ENCODE results near the gene MSN.
"Not testable (repeated sequence)": the region's sequence is repeated elsewhere in the genome, so short reads cannot be mapped to it uniquely, and the experiment has no call there.

MSN gene

DNA sequence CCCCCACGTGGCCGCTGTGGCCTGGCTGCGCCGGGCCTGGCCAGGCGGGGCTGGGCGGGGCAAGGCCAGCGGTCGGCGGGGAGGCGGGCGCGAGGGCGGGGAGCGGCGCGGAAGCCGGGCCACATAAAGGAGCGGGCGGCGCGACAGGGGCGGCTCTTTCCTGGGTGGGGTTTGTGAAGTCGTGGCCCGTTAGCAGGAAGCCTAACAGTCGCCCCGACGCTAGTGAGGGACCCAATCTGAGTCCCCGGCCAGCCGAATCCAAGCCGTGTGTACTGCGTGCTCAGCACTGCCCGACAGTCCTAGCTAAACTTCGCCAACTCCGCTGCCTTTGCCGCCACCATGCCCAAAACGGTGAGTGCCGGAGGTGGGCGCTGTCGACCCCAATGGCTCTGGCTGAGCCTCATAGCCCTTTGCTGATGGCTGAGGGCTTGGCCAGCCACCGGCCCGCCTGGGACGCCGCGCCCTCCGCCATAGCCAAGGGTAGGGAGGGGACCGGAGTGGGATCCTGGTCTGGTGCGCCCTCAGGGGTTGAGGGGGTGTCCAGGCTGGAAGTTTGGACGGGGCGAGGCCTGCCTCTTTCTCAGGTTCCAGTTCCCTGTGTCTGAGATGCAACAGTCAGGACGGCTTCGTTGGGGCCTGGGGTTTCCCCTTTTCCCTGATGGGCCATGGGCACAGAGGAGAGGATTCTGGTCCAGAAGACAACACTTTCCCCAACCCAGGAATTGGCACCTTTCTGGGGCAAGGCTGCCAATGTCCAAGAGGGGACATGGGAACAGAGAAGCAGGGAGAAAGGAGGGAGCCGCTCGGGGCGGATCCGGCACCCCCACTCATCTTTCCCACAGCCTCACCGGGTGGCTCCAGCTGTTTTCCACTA, at the start of gene MSN:
MSN (plus strand) TSS at position 152 of the 874 bp plus-strand sequence; CDS start at position 340, 188 bp downstream.
- peak; percentile 8 to 60 for DNase-seq

DNA sequence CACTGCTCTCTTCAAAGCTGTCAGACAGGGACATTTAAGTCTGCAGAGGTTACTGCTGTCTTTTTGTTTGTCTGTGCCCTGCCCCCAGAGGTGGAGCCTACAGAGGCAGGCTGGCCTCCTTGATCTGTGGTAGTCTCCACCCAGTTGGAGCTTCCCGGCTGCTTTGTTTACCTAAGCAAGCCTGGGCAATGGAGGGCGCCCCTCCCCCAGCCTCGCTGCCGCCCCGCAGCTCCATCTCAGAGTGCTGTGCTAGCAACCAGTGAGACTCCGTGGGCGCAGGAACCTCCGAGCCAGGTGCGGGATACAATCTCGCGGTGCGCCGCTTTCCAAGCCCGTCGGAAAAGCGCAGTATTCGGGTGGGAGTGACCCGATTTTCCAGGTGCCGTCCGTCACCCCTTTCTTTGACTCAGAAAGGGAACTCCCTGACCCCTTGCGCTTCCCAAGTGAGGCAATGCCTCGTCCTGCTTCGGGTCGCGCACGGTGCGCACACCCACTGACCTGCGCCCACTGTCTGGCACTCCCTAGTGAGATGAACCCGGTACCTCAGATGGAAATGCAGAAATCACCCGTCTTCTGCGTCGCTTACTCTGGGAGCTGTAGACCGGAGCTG, 47.3 kb upstream of the MSN start:
- not testable (repeated sequence) for DNase-seq

DNA sequence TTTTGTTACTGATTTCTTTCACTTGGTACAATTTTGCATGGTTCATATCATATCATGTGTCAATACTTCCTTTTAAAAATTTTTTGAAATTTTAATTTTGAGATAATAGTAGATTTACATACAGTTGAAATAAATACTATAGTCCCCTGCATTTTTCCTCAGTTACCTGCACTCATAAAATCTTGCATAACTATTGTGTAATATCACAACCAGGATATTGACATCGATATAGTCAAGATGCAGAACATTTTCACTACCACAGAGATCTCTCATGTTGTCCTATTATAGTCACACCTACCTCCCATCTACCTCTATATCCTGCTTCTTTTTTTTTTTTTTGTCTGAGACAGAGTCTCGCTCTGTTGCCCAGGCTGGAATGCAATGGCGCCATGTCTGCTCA, 36.7 kb upstream of the MSN start:
- DNase-seq = no peak

DNA sequence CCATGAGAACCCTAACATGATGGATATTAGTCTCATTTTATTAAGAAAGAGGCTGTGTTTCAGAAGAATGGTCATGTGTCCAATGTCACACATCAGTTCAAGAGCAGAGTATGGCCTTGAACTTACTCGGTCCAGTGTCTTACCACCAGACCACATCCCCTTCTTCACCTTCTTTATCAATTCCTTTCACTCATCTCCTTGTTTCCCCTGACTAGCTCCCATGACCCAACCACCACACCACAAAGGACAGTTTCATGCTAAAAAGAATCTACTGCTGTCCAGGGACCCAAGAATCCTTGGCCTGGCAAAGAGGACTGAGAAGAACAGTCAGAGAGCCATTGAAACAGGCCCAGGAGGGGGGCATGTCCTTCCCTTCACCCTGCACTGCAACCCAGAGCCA, 33.6 kb upstream of the MSN start:
- DNase-seq = no peak

DNA sequence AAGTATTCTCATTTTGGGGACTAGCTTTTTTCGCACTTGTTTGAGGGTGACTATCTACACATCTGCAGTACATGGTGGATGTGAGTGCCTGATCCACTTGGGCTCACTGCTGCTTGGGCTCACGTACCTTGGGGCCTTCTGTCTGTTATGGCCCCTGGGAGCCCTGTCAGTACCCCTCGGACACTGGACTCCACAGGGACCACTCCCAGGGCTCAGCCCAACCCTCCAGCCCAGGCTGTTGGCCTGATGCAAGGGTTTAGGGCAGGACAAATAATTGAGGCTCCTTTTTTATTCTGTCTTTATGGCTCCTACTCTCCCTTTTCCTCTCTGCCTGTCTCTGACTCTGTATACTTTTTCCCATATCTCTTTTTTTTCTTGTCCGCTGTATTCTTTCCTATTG, 32.7 kb upstream of the MSN start:
- DNase-seq = no peak

DNA sequence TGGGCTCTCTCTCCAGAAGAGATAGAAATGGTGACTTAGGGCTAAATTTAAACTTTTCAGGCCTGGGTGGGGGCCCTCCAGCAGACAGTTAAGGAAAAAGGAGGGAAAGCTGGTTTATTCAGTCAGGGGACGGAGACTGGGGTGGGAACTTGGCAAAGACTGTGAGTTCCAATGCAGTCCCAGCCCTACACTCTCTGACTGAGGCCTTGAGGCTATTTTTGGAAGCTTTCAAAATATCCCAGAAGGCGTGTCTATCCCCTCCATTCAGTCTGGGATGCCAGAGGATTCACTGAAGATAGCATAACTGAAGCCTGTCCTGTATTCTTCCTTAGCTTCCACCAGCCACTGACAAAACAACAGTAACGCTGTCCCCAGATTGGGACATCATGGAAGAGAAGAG, 32.1 kb upstream of the MSN start:
- DNase-seq = no peak

DNA sequence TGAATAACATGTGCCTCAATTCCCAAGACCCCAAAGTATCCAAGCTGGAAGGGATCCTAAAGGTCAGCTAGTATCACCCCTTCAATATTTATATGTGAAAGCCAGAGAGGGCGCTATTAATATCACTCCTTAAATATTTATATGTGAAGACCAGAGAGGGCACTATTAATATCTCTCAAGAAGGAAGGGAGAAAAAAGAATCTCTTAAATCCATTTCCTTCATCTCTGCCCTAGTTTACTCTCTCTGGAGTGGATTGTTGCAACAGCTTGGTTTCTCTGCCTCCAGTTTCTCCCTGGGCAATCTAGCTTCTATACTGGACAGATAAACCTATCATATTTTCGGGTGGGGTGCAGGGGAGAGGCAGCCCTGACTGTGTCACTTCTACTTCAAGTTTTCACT, 31.6 kb upstream of the MSN start:
- DNase-seq = no peak

DNA sequence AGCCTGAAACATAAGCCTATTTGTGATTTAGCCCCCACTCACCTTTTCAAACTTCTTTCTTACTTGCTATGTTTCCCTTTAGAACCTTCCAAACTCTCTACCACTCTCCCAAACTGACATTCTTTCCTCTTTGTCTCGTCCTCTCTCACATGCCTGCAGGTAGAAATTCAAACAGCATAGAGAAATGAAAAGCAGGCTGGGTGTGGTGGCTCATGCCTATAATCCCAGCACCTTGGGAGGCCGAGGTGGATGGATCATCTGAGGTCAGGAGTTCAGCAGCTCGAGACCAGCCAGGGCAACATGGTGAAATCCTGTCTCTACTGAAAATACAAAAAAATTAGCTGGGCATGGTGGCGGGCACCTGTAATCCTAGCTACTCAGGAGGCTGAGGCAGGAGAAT, 31.2 kb upstream of the MSN start:
- DNase-seq = not testable (repeated sequence)

DNA sequence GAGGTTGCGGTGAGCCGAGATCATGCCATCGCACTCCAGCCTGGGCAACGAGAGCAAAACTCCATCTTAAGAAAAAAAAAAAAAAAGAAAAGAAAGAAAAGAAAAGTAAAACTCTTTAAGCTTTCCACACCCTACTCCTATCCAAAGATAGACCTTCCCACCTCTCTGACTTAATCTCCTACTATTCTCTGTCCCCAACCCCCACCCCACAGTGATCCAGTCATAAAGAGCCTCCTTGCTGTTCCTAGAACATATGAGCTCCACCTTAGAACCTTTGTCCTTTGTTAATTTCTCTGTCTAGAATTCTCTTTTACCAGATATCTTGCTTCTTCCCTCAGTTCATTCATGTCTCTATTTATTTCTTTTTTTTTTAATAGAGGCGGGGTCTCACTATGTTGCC, 30.1 kb upstream of the MSN start:
- DNase-seq = no peak

DNA sequence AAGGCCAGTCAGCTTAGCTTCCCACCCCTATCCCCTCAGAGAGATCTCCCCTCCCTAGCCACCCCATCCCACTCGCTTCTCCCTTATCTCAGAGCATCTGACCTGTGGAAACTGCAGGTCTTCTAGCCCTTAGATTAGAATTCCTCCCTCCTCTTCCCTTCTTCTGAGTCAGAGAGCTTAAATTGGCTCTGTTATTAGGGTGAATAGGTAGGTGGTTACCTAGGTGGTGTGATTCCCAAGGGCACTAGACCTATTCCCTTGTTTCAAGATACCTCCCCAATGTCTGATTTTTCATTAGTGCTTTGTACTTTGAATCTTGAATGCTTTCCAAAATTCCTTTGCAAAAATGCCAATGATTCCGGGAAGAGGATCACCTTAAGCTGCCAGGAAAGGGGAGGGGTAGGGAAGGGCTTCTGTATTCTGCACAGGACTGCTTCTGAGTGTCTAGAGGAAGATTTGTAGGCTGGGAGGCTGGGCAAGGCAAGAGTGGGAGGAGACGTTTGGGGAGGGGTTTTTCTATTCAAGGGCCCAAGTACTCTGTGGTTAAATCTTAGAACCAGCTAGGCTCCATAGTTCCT, 24.5 kb upstream of the MSN start:
- no peak for DNase-seq

DNA sequence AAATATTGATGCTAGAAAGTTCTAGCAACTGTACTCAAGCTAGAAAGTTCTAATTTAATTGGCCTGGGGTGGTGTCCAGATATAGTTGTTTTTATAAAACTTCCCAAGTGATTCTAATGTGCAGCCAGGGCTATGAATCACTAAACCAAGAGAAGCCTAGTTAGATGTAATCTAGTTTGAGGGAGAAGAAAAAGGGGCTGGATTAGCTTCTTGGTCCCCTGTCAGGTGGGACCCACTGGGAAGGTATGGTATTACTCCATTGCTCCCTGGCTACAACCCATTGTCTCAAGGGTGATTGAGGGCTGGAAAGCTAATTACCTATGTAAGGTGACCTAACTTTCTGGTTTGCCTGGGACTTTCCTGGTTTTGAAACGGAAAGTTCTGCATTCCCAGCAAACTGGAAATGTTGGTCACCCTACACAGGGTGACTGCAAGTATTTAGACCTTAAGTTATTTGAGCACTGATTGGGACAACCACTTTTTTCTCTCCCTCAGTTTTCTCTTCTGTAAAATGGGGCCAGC, 23.9 kb upstream of the MSN start:
- no peak for DNase-seq

DNA sequence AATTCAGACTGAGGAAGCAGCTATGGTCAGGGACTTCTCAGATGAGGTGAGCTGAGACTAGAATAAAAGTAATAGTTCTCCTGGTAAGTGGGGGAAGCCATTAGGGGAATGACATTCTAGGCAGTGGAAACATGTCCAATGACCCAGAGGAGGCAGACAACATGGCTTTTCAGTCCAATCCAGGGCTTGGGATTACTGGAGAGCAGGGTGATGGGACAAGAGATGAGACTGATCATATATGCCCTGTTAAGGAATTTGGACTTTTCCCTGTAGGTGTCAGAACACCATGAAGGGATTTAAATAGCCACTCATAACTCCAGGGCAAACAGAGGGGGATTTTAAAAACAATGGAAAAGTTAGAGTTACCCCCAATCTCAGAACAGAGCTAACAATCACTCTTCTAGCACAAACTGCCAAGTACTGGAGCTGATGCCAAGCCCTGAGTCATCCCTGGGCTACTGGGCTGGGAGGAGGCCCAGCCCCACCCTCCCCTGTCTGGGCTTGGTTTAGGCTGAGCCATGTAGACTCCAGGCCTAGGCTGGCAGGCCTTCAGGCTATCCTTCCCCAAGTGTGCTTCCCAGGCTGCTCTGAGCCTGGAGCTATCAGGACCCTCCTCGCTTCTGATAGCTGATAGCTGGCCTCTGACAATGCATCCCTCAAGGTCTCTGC, 22.7 kb upstream of the MSN start:
- peak; percentile 4 to 48 for DNase-seq

DNA sequence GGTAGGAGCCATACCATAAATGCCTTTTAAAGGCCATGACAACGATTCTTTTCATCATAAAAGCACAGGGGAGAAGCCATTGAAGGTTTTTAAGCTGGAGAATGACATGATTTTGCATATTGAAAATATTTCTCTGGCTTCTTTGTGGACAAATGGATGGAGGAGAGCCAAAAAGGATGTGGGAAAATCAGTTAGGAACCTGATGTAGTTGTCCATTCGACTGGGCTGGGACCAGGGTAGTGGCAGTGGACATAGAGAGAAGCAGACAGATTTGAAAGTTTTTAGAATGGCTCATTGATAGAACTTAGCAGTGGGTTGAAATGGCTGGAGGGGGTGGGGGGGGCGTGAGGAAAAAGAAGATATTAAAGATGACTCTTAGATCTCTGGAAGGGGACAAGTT, 19.7 kb upstream of the MSN start:
- DNase-seq = no peak

DNA sequence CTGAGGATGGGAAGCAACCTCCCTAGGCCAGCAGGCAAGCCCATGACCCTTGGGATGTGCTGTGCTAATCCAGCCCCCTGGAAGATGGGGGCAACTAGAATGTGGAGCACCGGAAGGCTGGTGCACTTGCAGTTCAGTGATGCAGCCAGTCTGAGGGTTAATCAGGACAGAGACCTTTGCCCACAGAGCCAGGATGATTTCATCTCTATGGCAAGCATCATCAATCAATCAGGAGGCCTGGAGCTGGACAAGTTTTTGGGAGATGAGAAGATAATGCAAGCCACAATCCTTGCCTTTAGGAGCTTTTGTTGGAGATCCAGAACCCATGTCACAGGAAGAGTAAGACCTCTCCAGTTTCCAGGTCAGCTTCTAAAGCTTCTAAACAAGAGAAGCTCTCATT, 15.4 kb upstream of the MSN start:
- no peak for DNase-seq

DNA sequence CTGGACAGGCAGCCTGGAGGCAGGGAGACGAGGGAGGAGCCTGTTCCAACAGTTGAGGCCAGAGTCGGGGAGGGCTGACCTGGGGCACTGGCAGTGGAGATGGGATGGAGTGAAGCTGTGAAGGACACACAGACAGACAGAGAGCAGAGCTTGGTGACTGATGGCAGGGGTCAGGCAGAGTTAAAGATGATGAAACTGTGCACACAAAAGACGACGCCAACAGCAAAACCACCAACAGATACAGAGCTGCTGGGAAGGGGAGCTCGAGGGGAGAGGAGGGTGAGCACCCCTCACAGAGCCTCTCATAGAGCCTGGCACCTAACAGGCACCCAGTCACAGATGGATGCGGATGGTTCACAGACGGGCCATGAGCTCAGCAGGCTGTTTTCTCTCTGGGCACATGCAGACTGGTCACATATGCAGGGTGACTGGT, 10.4 kb upstream of the MSN start:
- not testable (repeated sequence) for DNase-seq

DNA sequence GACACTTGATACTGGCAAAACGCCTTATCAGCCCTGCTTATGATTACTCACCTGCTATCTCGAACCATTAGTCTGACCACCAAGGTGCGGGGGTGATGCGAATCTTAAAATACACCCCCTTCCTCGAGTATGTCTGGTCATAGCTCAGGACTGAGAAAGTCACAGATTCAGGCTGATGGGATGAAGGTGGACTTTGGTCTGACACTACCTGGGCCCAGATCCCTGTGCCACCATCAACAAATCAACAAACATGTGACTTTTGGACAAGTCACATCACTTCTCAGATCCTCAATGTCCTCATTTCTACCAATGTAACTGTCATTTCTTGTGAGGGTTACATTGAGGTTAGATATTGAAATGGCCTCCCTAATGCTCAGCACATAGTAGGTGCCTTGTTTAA, 9.8 kb upstream of the MSN start:
- no peak for DNase-seq

DNA sequence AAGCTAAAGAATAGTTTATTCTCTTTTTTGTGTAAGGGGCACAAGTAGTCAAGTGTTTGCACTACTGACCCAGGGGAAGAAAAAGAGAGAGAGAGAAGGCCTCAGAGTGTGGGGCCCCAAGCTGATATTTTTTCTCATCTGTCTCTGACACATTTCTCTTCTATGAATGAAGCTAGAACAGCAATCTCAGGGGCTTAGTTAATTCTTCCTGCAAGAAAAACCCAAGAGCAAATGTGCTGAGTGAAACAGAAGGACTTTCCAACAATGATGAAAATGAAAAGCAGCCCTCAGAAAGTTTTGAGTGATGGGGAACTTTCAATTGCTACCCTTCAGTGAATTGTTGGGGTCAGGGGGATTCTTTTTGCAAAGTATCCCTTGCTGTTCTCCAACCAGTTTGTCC, 9.2 kb upstream of the MSN start:
- no peak for DNase-seq

DNA sequence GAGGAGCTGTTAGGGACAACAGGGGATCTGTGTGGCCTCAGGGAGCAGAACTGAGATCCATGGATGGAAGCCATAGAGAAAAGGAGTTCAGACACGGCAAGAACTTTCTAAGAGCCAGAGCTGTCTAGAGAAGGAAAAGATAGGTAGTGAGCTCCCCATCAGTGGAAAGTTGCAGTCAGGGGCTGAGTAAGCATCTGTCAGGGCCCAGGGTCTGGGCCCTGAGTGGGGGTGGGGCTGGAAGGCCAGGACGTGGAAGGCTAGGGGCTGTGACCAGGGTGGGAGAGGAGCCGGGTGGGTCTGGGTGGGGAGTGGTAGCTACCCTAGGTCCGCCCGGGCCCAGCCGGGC, 324 bp upstream of the MSN start:
- no peak for DNase-seq

DNA sequence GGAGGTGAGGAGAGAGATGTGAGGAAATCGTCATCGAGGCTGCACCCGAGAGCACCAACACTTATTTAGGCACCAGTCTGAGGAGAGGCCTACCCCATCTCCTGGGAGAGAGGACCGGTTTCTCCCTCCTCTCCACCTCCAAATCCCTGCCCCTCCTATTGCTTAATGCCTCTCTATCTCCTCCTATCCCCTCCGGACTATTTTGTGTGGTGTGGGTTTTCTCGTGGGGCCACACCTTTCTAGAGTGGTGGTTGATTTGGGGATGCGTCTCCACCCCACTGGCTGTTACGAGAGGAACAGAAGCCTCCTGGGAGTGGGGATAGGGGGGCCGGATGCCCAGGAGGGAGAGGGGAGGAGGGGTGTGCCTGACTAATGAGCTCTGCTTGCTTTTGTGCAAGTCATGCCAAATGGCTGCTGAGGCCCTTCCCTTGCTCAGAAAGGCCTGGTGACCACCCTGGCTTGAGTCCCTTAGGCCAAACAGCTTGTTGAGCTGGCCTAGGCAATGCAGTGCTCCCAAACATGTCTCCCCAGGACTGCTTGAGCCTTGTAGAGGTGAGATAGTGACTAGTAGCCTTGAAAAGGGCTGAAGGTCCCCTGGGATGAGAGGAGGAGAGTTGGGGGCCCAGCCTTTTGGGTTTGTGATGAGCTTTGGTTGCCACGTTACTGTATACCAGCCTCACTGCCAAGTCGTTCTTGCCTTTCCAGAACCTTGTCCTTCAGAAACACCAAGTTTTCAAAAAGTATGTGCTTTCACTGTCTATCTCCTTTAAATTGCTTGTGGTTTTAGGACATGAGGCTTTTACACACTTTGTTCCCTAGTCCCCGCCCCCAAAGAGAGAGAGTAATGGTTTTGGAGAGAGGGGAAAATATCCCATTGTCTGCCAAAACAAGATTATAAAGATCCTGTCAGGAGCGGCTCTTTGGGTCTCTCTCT, 1.2 kb downstream of the MSN start:
- peak; percentile 47 to 58 for DNase-seq

DNA sequence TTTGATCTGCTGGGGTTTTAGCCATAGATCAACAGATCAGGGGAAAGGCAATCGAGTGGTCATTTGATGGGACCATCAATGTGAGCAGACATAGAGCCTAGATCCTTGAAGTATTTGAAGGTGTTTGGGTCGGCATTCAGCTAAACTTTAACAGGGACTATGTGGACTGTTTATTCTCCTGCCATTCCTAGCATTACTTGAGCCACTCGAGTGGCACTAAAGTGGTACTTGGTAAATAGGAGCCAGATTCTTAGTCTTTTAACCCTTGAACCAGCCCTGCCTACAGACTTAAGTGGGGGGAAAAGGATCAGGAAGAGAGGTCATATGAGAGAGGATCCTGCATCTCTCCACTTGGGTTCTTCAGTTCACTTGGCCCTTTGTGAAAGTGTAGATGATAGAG, 3.8 kb downstream of the MSN start:
- no peak for DNase-seq

DNA sequence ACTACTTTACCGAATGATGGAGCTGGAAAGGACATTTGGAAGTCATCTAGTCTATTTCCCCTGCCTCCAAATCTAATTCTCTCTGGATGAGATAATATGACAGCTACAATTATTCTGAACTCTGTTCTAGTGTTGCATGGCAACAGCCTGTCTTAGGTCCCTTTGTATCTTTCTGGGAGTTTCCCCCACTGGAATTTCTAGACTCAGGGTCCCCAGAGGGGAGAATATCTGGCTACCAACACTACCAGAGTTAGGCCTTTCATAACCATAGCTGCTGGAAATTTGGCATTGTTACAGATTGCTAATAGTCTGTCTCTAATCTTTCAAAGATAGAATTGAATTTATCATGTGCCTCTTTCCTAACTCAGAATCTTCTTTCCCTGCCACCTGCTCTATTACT, 4.5 kb downstream of the MSN start:
- no peak for DNase-seq

DNA sequence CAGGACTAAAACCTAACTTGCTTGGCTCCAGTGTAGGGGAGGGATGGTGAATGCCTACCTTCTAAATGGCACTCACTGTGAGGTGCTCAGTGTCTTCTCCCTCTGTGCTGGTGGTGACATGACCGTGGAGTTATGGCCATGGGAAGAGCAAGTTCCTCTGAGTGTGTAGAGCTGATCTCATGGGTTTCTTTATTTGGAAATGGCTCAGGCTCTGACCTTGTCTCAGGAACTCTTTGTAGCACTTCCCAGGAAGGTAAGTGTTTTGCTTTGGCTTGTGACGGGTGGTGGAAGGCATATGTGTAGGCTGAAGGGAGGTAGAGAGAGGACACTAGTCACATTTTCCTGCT, 6.4 kb downstream of the MSN start:
- no peak for DNase-seq
